Measurements from ENCODE around the gene IL13RA2.

Gene IL13RA2

DNA sequence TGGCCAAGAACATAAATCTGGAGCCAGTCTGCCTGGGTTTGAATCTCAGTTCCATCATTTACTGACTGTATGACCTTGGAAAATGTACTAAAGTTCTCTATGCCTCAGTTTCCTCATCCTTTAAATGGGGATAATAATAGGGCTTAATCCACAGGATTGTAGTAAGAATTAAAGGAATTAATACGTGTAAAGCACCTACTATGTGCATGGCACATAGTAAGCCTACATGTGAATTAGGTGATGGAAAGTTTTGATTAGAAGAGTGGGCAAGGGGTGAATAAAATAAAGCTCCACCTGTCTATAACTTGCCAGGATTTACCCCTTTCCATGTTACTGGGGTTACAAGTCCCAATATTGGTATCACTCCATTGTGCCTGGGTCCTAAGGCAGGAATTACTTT is 35.8 kb upstream of the IL13RA2 start:
- no peak for TF ChIP-seq SIN3A (IDR thresholded peaks at IDR 0.05; ENCODE audit: borderline replicate concordance, insufficient read depth, low read length)
- TF ChIP-seq, protein P1, sequence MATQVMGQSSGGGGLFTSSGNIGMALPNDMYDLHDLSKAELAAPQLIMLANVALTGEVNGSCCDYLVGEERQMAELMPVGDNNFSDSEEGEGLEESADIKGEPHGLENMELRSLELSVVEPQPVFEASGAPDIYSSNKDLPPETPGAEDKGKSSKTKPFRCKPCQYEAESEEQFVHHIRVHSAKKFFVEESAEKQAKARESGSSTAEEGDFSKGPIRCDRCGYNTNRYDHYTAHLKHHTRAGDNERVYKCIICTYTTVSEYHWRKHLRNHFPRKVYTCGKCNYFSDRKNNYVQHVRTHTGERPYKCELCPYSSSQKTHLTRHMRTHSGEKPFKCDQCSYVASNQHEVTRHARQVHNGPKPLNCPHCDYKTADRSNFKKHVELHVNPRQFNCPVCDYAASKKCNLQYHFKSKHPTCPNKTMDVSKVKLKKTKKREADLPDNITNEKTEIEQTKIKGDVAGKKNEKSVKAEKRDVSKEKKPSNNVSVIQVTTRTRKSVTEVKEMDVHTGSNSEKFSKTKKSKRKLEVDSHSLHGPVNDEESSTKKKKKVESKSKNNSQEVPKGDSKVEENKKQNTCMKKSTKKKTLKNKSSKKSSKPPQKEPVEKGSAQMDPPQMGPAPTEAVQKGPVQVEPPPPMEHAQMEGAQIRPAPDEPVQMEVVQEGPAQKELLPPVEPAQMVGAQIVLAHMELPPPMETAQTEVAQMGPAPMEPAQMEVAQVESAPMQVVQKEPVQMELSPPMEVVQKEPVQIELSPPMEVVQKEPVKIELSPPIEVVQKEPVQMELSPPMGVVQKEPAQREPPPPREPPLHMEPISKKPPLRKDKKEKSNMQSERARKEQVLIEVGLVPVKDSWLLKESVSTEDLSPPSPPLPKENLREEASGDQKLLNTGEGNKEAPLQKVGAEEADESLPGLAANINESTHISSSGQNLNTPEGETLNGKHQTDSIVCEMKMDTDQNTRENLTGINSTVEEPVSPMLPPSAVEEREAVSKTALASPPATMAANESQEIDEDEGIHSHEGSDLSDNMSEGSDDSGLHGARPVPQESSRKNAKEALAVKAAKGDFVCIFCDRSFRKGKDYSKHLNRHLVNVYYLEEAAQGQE (IDR thresholded peaks at IDR 0.05; ENCODE audit: insufficient read depth in 1 of 2, low read depth in 2 of 2, low read length in 2 of 2): no peak
- no peak for TF ChIP-seq TAF1 (IDR thresholded peaks at IDR 0.05; ENCODE audit: borderline replicate concordance, insufficient read depth, low read length)
- no peak for TF ChIP-seq FOXP2 (optimal IDR thresholded peaks at IDR 0.05; ENCODE audit: borderline replicate concordance, extremely low read depth, extremely low read length, insufficient read depth)
- TF ChIP-seq POLR2AphosphoS5 (IDR thresholded peaks at IDR 0.05; ENCODE audit: low read depth, low read length): no peak

DNA sequence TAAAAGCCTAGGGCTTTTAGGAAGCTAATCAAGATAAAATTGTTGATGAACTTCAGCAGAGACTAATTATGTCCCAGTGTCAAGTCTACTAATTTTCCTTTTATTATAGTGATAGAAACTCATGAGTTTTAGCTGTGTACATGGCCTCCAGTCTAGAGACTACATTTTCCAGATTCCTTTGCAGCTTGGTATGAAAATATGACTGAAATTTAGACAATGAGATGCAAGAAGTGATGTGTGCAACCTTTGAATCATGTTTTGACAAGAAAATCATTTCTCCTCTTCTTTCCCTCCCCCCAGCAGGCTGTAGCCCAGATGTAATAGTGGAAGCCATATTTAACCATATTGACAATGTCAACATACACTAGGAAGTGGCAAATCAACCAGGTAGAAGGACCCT is 30.3 kb upstream of the IL13RA2 start:
- TF ChIP-seq, protein P1 (IDR thresholded peaks at IDR 0.05; ENCODE audit: insufficient read depth in 1 of 2, low read depth in 2 of 2, low read length in 2 of 2): no peak
- TF ChIP-seq FOXP2 (optimal IDR thresholded peaks at IDR 0.05; ENCODE audit: borderline replicate concordance, extremely low read depth, extremely low read length, insufficient read depth): no peak
- no peak for TF ChIP-seq SIN3A (IDR thresholded peaks at IDR 0.05; ENCODE audit: borderline replicate concordance, insufficient read depth, low read length)
- TF ChIP-seq TAF1 (IDR thresholded peaks at IDR 0.05; ENCODE audit: borderline replicate concordance, insufficient read depth, low read length): no peak
- no peak for TF ChIP-seq POLR2AphosphoS5 (IDR thresholded peaks at IDR 0.05; ENCODE audit: low read depth, low read length)

DNA sequence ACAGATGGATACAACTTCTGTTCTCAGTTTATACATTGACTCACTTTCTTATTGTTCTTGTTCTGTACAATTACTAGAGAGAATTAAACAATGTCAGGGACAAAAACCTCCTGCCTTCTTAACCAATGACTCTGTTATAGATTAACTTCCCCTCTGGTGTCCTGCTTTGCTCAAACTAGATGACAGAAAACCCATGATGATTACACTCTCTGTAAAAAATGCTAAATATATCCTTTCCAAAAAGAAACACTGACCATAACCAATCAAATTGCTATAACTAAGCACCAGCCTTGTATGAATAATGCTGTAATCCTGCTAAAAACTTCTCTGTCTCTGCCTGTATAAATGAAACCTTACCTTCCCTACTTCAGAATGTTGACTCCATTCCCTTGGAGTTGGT is 29.8 kb upstream of the IL13RA2 start:
- TF ChIP-seq, protein P1 (IDR thresholded peaks at IDR 0.05; ENCODE audit: insufficient read depth in 1 of 2, low read depth in 2 of 2, low read length in 2 of 2): no peak
- no peak for TF ChIP-seq SIN3A (IDR thresholded peaks at IDR 0.05; ENCODE audit: borderline replicate concordance, insufficient read depth, low read length)

DNA sequence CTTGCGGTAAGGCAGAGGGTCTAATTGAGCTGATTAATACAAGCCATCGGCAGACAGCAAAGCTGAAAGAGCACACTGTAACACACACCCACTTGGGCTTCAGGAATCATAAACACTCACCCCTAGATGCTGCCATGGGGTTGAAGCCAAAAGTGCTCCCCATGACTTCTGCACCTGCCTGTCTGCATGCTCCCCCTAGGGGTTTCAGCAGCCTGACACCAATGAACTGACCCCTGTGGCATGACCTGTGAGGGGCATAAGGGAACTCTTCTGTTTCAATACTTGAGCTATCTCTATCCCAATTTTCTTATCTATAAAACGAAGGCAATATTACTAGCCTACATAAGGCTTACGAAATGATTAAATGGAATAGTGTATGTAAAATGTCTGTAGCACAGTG is 23.0 kb upstream of the IL13RA2 start:
- TF ChIP-seq, protein P1 (IDR thresholded peaks at IDR 0.05; ENCODE audit: insufficient read depth in 1 of 2, low read depth in 2 of 2, low read length in 2 of 2): no peak
- no peak for TF ChIP-seq TAF1 (IDR thresholded peaks at IDR 0.05; ENCODE audit: borderline replicate concordance, insufficient read depth, low read length)

DNA sequence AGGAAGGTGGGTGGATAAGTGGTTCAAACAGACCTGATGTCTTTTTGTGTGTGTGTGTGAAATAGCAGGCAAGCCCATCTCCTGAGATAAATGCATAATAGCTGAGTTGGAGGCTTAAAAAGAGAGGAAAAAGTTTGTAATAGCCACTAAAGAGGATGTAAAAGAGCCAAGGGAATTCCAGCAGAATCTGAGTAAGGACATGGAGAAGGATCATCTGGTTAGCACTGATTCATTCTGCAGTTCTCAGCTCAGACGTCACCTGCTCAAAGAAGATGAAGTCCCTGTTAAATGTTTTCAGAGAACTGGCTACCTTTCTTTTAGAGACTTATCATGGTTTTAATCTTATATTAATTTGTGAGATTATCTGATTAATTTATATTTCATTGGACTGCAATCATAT is 21.0 kb upstream of the IL13RA2 start:
- TF ChIP-seq, protein P1 (IDR thresholded peaks at IDR 0.05; ENCODE audit: insufficient read depth in 1 of 2, low read depth in 2 of 2, low read length in 2 of 2): no peak
- TF ChIP-seq SIN3A (IDR thresholded peaks at IDR 0.05; ENCODE audit: borderline replicate concordance, insufficient read depth, low read length) (no peak), POLR2AphosphoS5 (IDR thresholded peaks at IDR 0.05; ENCODE audit: low read depth, low read length) (no peak), TAF1 (IDR thresholded peaks at IDR 0.05; ENCODE audit: borderline replicate concordance, insufficient read depth, low read length) (no peak), FOXP2 (optimal IDR thresholded peaks at IDR 0.05; ENCODE audit: borderline replicate concordance, extremely low read depth, extremely low read length, insufficient read depth) (no peak)

All from PFSK-1 (cell line).